ENCODE data around the gene LARGE2. TPM values are rescaled to one million over a fixed set of nuclear protein-coding genes. Genes with fewer than 3 reads are reported as not detected.

LARGE2 gene
- total and polyA plus RNA-seq, 10 of the 15 experiments (the other 5 are each of a cell fraction or from before 2014, with no cell fraction given), result 0.03 to 0.41 (median 0.19) TPM; not detected in 6

DNA sequence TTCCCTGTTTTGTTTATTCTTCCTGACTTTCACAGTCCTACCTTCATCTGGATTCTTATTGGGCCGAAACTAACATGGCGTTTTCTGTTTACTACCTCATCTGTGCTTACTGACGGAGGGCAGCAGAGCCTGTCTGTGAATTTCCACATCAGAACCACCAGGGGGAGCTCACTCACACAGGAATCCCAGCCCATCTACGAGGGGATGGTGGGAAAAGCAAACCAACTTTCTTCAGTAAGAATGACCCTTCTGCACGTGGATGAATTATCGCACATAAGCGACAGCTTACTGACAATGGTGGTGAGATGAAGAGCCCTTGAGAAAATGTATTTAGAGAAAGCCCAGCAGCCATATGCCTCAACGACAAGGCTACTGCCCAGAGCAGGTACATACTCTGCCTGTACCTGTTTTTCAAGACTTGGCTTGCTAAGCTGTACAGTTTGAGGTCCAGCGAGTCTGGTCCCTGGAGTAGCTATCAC, 42.5 kb downstream of the LARGE2 start:
- ATAC-seq (peak; percentile 98), DNase-seq (ENCODE audit: low read depth, low spot score) (peak; percentile 38), FAIRE-seq (peak; percentile 95)
- H3K9me3 ChIP-seq (replicated peaks; ENCODE audit: control insufficient read depth, insufficient read depth, low read length), result no peaks in the 10 kb centered on the region
- no peaks in the 10 kb centered on the region for H3K4me1 ChIP-seq (ENCODE audit: control insufficient read depth, insufficient read depth, low read length)
- H3K4me2 ChIP-seq (ENCODE audit: control insufficient read depth, insufficient read depth), result no peak overlapping the region
- H2AFZ ChIP-seq (ENCODE audit: control insufficient read depth, low read depth, low read length), result no peak overlapping the region
- no peak overlapping the region for H3K9ac ChIP-seq (ENCODE audit: control insufficient read depth, insufficient read depth, low read length)
- no peak overlapping the region for H3K27ac ChIP-seq (ENCODE audit: control insufficient read depth, insufficient read depth)
- BruUV-seq (replicated peaks), result no TSS peak
- peaks cover 5 to 13% of the 10 kb centered on the region in 2 experiments for H3K36me3 ChIP-seq (ENCODE audit: control insufficient read depth in 2 of 2, insufficient read depth in 2 of 2, low read length in 1 of 2)
- H3K79me2 ChIP-seq (ENCODE audit: control insufficient read depth, insufficient read depth, low read length), result no peaks in the 10 kb centered on the region
- H3K27me3 ChIP-seq (replicated peaks in 1 of 2; ENCODE audit: control insufficient read depth in 2 of 2, insufficient read depth in 2 of 2, low read length in 1 of 2), result no peaks in the 10 kb centered on the region
- in situ Hi-C loops (cut with MboI), result no loop called here
- ChIA-PET SMC1A (ENCODE audit: uncharacterized antibody, unreplicated experiment) (interaction anchor here (0.6 to 3.4 kb wide), 32 partner anchors 10 to 379 kb away, joined by 3 to 35 read pairs (median 4); partner anchors contain the start of gene PEX16), RAD21 (ENCODE audit: unreplicated experiment) (interaction anchor here (1.0 to 3.1 kb wide), 16 partner anchors 14 to 388 kb away, joined by 3 to 41 read pairs (median 5); no protein-coding TSS in a partner anchor), CTCF (interaction anchor here (0.6 to 6.3 kb wide), 51 partner anchors 9 to 354 kb away, joined by 3 to 93 read pairs (median 6); partner anchors contain the start of genes CRY2 and PEX16), POLR2A (interaction anchor here (0.6 to 1.7 kb wide), 2 partner anchors 9 to 42 kb away, joined by 3 to 6 read pairs; no protein-coding TSS in a partner anchor)
- WGBS (ENCODE audit: insufficient coverage, insufficient replicate concordance, low lambda C conversion rate, missing lambda C conversion rate), result 17% methylated on average over 9 of the region's 9 CpGs
- no peak overlapping the region for H3K4me3 ChIP-seq
- H4K20me1 ChIP-seq (ENCODE audit: control insufficient read depth, insufficient read depth), result no peaks in the 10 kb centered on the region
- intact Hi-C loops (cut with micrococcal nuclease; ENCODE audit: unreplicated experiment), result loop anchor here (1.0 to 10.0 kb wide), 3 partner anchors 41 to 340 kb away; no protein-coding TSS in a partner anchor
- TF ChIP-seq, protein P1, sequence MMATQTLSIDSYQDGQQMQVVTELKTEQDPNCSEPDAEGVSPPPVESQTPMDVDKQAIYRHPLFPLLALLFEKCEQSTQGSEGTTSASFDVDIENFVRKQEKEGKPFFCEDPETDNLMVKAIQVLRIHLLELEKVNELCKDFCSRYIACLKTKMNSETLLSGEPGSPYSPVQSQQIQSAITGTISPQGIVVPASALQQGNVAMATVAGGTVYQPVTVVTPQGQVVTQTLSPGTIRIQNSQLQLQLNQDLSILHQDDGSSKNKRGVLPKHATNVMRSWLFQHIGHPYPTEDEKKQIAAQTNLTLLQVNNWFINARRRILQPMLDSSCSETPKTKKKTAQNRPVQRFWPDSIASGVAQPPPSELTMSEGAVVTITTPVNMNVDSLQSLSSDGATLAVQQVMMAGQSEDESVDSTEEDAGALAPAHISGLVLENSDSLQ (IDR thresholded peaks at IDR 0.05), result peak; percentile 27; the same call in 1 of the 2 replicates
- TF ChIP-seq, protein P2, sequence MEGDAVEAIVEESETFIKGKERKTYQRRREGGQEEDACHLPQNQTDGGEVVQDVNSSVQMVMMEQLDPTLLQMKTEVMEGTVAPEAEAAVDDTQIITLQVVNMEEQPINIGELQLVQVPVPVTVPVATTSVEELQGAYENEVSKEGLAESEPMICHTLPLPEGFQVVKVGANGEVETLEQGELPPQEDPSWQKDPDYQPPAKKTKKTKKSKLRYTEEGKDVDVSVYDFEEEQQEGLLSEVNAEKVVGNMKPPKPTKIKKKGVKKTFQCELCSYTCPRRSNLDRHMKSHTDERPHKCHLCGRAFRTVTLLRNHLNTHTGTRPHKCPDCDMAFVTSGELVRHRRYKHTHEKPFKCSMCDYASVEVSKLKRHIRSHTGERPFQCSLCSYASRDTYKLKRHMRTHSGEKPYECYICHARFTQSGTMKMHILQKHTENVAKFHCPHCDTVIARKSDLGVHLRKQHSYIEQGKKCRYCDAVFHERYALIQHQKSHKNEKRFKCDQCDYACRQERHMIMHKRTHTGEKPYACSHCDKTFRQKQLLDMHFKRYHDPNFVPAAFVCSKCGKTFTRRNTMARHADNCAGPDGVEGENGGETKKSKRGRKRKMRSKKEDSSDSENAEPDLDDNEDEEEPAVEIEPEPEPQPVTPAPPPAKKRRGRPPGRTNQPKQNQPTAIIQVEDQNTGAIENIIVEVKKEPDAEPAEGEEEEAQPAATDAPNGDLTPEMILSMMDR (IDR thresholded peaks at IDR 0.05 in 2 of 3, conservative IDR thresholded peaks at IDR 0.05 in 1 of 3; ENCODE audit: control insufficient read depth in 2 of 3, extremely low read depth in 1 of 3, insufficient read depth in 1 of 3, low read depth in 3 of 3, low read length in 3 of 3), result peak; percentile 85 to 97 (median 90)
- TF ChIP-seq CBX3 (IDR thresholded peaks at IDR 0.05; ENCODE audit: borderline replicate concordance, low read depth), result no peak
- TF ChIP-seq RAD21 (IDR thresholded peaks at IDR 0.05; ENCODE audit: insufficient read depth, low read depth, low read length), result peak; percentile 81
- TF ChIP-seq NBN (IDR thresholded peaks at IDR 0.05), result 0 out of 2 replicates have a peak, but pooled peaks have one; percentile 30
- peak; percentile 48; the same call in 1 of the 2 replicates for TF ChIP-seq RB1 (IDR thresholded peaks at IDR 0.05; ENCODE audit: borderline replicate concordance)
- peak; percentile 81 for TF ChIP-seq YY1 (IDR thresholded peaks at IDR 0.05; ENCODE audit: low read depth, low read length)
- TF ChIP-seq ATF7 (IDR thresholded peaks at IDR 0.05; ENCODE audit: low read depth), result peak; percentile 25; the same call in 1 of the 2 replicates
- peak; percentile 78 for TF ChIP-seq SMC3 (IDR thresholded peaks at IDR 0.05; ENCODE audit: borderline replicate concordance, low read length)
- TF ChIP-seq CEBPB (IDR thresholded peaks at IDR 0.05; ENCODE audit: borderline replicate concordance in 1 of 2, low read depth in 2 of 2, low read length in 2 of 2), result no peak

Measured in GM12878 (cell line).